Astrocyte of the cerebellum (primary cell): ENCODE results near the gene ARL11.
A peak's percentile ranks its signal among the peaks of the same experiment; 100 is the strongest.

Experiments used
- DNase-seq: peaks from one replicate; pipeline ENCODE4 v3.0.0-alpha.2; 2011; ENCODE audit warnings: low read depth
- H3K4me3 ChIP-seq: 2 replicates; pipeline ENCODE4 v1.5.1; 2011; ENCODE audit warnings: mild to moderate bottlenecking, low read depth, low read length, moderate library complexity
- in situ Hi-C: cut with HindIII; loops from 2 replicates; pipeline ENCODE4 v1.10.0; 2017; ENCODE audit warnings: low sequenced_read_pairs
- TF ChIP-seq, protein P1 (sequence below): IDR thresholded peaks from 2 replicates; pipeline ENCODE4 v1.5.1; 2012; ENCODE audit warnings: low read length, low read depth, moderate library complexity, mild to moderate bottlenecking; ENCODE audit errors: missing control alignments

The ARL11 gene

DNA sequence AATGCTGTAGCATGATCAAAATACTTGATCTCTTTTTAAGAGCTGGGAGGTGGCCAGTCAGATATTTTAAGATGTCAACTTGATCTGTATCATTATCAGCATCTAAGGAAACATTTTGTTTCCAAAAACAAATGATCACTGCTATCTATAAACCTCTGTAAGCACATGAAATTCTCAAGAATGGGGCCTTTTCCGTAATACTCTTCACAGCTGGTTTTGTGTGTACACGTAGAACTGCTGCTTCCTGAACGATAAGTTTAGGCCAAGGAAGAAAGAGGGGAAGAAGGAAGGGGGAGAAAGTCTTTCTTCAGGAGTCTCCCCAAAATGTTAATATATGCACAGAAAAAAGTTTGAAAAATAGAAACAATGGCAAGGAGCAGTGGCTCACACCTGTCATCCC is 25.7 kb downstream of the ARL11 start:
- H3K4me3 ChIP-seq: no peak overlapping the region
- no peak for DNase-seq
- in situ Hi-C loops: no loop called here
- TF ChIP-seq, protein P1, sequence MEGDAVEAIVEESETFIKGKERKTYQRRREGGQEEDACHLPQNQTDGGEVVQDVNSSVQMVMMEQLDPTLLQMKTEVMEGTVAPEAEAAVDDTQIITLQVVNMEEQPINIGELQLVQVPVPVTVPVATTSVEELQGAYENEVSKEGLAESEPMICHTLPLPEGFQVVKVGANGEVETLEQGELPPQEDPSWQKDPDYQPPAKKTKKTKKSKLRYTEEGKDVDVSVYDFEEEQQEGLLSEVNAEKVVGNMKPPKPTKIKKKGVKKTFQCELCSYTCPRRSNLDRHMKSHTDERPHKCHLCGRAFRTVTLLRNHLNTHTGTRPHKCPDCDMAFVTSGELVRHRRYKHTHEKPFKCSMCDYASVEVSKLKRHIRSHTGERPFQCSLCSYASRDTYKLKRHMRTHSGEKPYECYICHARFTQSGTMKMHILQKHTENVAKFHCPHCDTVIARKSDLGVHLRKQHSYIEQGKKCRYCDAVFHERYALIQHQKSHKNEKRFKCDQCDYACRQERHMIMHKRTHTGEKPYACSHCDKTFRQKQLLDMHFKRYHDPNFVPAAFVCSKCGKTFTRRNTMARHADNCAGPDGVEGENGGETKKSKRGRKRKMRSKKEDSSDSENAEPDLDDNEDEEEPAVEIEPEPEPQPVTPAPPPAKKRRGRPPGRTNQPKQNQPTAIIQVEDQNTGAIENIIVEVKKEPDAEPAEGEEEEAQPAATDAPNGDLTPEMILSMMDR: no peak

DNA sequence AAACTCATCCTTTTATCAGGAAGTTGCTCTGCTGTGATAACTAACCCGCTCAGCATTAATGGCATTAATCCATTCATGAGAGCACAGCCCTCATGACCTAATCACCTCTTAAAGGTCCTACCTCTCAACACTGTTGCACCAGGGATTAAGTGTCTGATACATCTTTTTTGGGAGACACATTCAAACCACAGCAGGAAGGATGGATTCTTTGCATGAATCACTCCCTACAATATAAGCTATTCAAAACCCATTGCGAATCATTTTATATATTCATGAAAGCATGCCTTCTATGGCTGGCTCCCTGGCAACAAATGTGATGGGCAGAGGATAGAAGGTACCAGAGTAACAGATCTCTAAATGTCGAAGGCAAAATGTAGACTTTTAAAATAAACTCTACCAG is 27.6 kb downstream of the ARL11 start:
- no peak overlapping the region for H3K4me3 ChIP-seq
- in situ Hi-C loops: no loop called here
- TF ChIP-seq, protein P1: no peak
- no peak for DNase-seq

GRCh38 chr13:49657241-49657641 is 28.9 kb downstream of the ARL11 start:
- TF ChIP-seq, protein P1: no peak
- DNase-seq: no peak
- no peak overlapping the region for H3K4me3 ChIP-seq
- in situ Hi-C loops: no loop called here

DNA sequence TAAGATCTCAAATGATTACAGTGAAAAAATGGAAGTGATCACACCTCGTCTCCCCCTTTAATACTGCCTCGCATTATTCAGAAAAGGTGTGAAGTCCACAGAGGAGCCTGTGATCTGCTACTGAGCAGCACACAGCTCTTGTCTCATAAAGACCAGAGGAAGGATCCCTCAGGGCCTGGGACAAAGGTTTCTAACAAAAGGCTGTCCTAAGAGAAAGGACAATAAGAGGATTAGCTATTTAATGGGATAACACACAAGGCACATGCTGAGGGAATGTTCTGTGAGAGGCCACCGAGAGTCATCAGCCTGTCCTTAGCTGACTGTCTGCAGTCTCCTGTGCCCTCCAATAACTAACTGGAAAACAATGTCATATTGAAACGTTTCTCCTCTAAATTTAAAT is 36.3 kb downstream of the ARL11 start:
- in situ Hi-C loops: no loop called here
- H3K4me3 ChIP-seq: no peak overlapping the region
- no peak for DNase-seq
- TF ChIP-seq, protein P1: no peak

GRCh38 chr13:49667773-49668172 is 39.5 kb downstream of the ARL11 start:
- H3K4me3 ChIP-seq: no peak overlapping the region
- in situ Hi-C loops: no loop called here
- TF ChIP-seq, protein P1: no peak
- DNase-seq: no peak

DNA sequence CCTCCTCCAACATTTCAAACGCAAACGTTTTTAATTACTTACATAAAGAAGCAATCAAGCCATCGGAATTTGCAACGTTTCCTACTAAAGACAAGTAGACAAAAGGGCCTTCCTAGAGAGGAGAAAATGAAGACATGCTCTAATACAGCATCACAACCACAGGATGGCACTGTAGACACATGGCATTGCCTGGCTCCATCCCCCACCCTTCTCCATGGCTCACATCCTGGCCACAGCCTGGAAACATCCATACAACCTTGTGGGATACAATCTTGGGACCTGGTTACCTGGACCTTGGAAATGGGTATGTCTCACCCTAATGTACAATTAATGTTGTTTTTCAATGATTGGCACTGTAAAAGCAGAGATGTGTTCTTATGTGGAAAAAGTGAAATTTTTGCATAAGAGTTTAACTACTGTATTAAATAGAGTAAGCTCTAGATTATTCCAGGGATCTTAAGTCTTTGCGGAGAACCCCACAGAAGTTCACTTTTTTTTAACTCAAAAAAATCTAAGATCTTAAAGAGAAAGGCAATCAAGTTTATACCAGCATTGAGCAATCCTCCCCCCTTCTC is 41.5 kb downstream of the ARL11 start:
- DNase-seq: peak; percentile 66
- H3K4me3 ChIP-seq: no peak overlapping the region
- in situ Hi-C loops: no loop called here
- TF ChIP-seq, protein P1: peak; percentile 88

DNA sequence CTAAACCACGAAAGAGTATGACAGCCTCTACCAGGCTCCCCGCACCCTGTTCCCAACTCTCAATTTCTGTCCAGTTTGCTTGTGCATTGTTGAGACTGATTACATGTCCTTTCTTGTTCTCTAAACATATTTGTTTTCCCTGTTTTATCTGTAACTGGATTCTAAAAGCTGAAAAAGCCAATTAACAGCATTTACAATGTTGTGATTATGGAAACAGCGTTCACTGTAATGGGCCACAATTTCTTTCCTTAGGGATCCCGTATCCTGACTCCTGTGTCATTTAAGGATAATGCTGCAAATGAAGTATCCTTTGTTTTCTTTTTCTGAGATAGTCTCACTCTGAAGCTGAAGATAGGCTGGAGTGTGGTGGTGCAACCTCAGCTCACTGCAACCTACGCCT is 42.5 kb downstream of the ARL11 start:
- TF ChIP-seq, protein P1: no peak
- in situ Hi-C loops: no loop called here
- no peak overlapping the region for H3K4me3 ChIP-seq
- no peak for DNase-seq
